Measurements from ENCODE around the gene SLC4A1AP.

SLC4A1AP gene

DNA sequence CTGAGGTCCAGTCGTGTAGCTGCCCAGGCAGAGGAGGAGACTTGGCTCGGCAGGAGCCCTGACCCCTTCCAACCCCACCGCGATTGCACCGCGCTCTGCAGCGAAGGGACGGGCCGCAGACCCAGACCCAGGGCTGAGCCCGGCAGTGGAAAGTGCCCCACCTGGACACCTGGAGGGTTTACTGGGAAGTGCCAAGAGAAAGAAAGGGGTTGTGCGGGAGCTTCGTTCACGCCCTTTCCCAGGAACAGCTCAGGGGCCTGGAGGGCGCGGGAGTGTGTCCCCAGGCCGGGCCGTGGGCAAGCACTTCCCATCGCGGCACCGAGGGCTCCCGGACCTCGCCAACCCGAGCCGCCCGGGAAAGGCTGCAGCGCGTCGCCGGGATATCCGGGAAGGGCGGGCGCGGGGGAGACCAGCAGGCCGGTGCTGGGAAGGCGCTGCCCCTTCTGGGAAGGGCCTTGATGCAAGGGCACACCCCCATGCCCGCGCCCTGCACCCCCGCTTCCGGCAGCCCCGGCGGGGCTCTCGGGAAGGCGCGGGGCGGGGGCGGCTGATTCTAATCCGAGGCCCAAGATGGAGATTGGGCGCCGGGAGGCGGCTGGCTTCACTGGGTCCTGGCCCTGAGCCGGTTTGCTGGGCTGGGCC is 71.7 kb downstream of the SLC4A1AP start:
- no peaks in the 10 kb centered on the region for H3K9me3 ChIP-seq (replicated peaks in 1 of 2; ENCODE audit: control insufficient read depth in 2 of 2, insufficient read depth in 1 of 2, low read depth in 1 of 2, low read length in 2 of 2)
- no peak overlapping the region for H2AK5ac ChIP-seq (ENCODE audit: low read depth, low read length)
- no peak overlapping the region for H2BK12ac ChIP-seq (ENCODE audit: low read length)
- peak overlapping the region; percentile 50 for H2BK120ac ChIP-seq (ENCODE audit: low read depth, low read length)
- H3K27ac ChIP-seq (replicated peaks; ENCODE audit: low read length): no peak overlapping the region
- peak overlapping the region; percentile 99 for H4K8ac ChIP-seq (ENCODE audit: low read depth, low read length)
- H3K4me1 ChIP-seq (ENCODE audit: control insufficient read depth in 2 of 2, insufficient read depth in 1 of 2, low read depth in 1 of 2, low read length in 2 of 2): peaks cover 4 to 9% of the 10 kb centered on the region in 2 donors
- peak overlapping the region; percentile 70 for H3K4me2 ChIP-seq (ENCODE audit: insufficient read depth, low read length, poor library complexity, severe bottlenecking)
- no CpG with 5 or more reads among the region's 51 CpGs for WGBS, 2 donors (ENCODE audit: extremely low coverage in 2 of 2, insufficient read length in 2 of 2, insufficient replicate concordance in 1 of 2)
- H3K4ac ChIP-seq (ENCODE audit: low read length): no peak overlapping the region
- H3K4me3 ChIP-seq (ENCODE audit: low read length in 2 of 2): peak overlapping the region in 1 of 2 donors; percentile 78
- H3K14ac ChIP-seq (ENCODE audit: low read length): peak overlapping the region; percentile 47
- H2AFZ ChIP-seq (ENCODE audit: low read length): peak overlapping the region; percentile 61
- H2BK15ac ChIP-seq (ENCODE audit: low read length): peak overlapping the region; percentile 96
- no peak for DNase-seq (ENCODE audit: low spot score)
- peaks cover 0 to 2% of the 10 kb centered on the region in 2 donors for H3K36me3 ChIP-seq (replicated peaks in 1 of 2; ENCODE audit: control insufficient read depth in 2 of 2, insufficient read depth in 2 of 2, low read length in 2 of 2)
- no peak overlapping the region for H4K91ac ChIP-seq (ENCODE audit: low read depth, low read length, poor library complexity)
- H3K18ac ChIP-seq (ENCODE audit: low read length): peak overlapping the region; percentile 97
- peak overlapping the region; percentile 81 for H3K23ac ChIP-seq (ENCODE audit: low read depth, low read length, poor library complexity)
- H3K27me3 ChIP-seq (ENCODE audit: control insufficient read depth in 3 of 3, insufficient read depth in 3 of 3, low read depth in 1 of 3, low read length in 3 of 3): peaks cover 0 to 29% (median 0%) of the 10 kb centered on the region in 3 experiments
- H2BK5ac ChIP-seq (ENCODE audit: low read length): no peak overlapping the region
- H3K79me1 ChIP-seq (ENCODE audit: low read depth, low read length): no peaks in the 10 kb centered on the region
- H3K9ac ChIP-seq (ENCODE audit: low read depth, low read length, poor library complexity): peak overlapping the region; percentile 86

DNA sequence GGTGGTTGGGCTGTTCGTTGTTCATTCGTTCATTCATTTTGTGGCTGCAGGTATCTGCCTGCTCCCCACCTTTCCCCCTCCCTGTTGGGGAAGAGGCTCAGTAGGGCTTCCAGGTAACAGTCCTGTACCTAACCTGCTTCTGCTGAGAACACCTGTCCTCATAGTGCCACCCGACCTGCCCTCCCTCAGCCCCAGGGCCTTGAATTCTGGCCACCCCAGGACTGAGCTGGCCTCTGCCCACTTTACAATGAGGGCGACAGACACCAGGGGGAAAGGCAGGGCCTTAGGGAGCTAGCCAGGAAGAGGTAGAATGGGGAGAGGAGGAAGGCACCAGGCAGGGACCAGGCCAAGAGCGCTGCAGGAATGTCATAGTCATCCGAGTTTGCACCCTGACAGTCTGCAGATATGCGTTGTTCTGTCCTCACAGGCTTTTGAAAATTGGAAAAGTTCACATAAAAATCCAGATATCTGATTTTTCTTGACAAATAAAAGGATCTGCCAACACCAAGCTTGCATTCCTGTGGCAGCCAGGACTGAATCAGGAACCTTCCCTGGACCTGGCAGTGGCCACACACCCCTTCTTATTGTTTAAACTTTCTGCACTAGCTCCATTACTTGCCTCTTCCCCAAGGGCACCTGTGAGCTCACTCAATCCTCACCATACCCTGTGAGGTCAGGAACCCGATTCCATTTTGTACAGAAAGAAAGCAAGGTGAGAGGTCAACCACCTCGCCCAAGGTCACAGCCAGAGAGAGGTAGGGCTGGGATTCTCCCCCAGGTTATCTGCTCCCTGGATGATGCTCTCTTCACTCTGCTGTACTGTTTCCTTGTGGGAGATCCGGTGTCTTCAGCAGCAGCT is 72.6 kb downstream of the SLC4A1AP start:
- no peak overlapping the region for H4K8ac ChIP-seq (ENCODE audit: low read depth, low read length)
- peak overlapping the region; percentile 97 for H3K18ac ChIP-seq (ENCODE audit: low read length)
- no peaks in the 10 kb centered on the region for H3K79me1 ChIP-seq (ENCODE audit: low read depth, low read length)
- no peak overlapping the region for H3K9ac ChIP-seq (ENCODE audit: low read depth, low read length, poor library complexity)
- peak overlapping the region; percentile 89 for H4K91ac ChIP-seq (ENCODE audit: low read depth, low read length, poor library complexity)
- peaks cover 4 to 9% of the 10 kb centered on the region in 2 donors for H3K4me1 ChIP-seq (ENCODE audit: control insufficient read depth in 2 of 2, insufficient read depth in 1 of 2, low read depth in 1 of 2, low read length in 2 of 2)
- H2BK120ac ChIP-seq (ENCODE audit: low read depth, low read length): no peak overlapping the region
- H2BK15ac ChIP-seq (ENCODE audit: low read length): peak overlapping the region; percentile 61
- peak overlapping the region; percentile 71 for H2AK5ac ChIP-seq (ENCODE audit: low read depth, low read length)
- H3K23ac ChIP-seq (ENCODE audit: low read depth, low read length, poor library complexity): peak overlapping the region; percentile 52
- peaks cover 0 to 29% (median 0%) of the 10 kb centered on the region in 3 experiments for H3K27me3 ChIP-seq (ENCODE audit: control insufficient read depth in 3 of 3, insufficient read depth in 3 of 3, low read depth in 1 of 3, low read length in 3 of 3)
- DNase-seq (ENCODE audit: low spot score): no peak
- no peaks in the 10 kb centered on the region for H3K9me3 ChIP-seq (replicated peaks in 1 of 2; ENCODE audit: control insufficient read depth in 2 of 2, insufficient read depth in 1 of 2, low read depth in 1 of 2, low read length in 2 of 2)
- H2BK5ac ChIP-seq (ENCODE audit: low read length): no peak overlapping the region
- peak overlapping the region in 1 of 2 donors; percentile 16 for H3K4me3 ChIP-seq (ENCODE audit: low read length in 2 of 2)
- no peak overlapping the region for H3K14ac ChIP-seq (ENCODE audit: low read length)
- no peak overlapping the region for H2AFZ ChIP-seq (ENCODE audit: low read length)
- peak overlapping the region; percentile 58 for H2BK12ac ChIP-seq (ENCODE audit: low read length)
- WGBS, 2 donors (ENCODE audit: extremely low coverage in 2 of 2, insufficient read length in 2 of 2, insufficient replicate concordance in 1 of 2): no CpG with 5 or more reads among the region's 10 CpGs
- H3K36me3 ChIP-seq (replicated peaks in 1 of 2; ENCODE audit: control insufficient read depth in 2 of 2, insufficient read depth in 2 of 2, low read length in 2 of 2): peaks cover 0 to 2% of the 10 kb centered on the region in 2 donors
- H3K4me2 ChIP-seq (ENCODE audit: insufficient read depth, low read length, poor library complexity, severe bottlenecking): no peak overlapping the region
- no peak overlapping the region for H3K27ac ChIP-seq (replicated peaks; ENCODE audit: low read length)
- peak overlapping the region; percentile 76 for H3K4ac ChIP-seq (ENCODE audit: low read length)

DNA sequence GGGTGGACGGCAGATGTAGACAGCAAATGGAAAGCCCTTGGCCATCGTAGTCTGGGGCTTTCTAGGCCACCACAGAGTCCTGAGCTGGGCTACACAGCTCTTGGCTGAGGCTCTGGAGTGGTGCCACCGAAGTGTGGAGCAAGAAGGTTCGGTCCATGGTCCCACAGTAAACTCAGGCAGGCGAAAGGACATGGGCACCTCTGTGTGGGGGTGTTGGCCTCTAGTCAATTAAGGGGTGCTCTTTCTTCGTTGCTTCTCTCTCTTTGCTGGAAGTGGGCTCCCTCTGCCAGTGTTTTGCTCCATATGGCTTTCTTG is 73.2 kb downstream of the SLC4A1AP start:
- Histone ChIP-seq H3K4ac (ENCODE audit: low read length) (no peak overlapping the region), H3K18ac (ENCODE audit: low read length) (no peak overlapping the region), H2BK12ac (ENCODE audit: low read length) (no peak overlapping the region), H2BK120ac (ENCODE audit: low read depth, low read length) (no peak overlapping the region), H3K4me3 (ENCODE audit: low read length in 2 of 2) (peak overlapping the region in 1 of 2 donors; percentile 16), H3K27me3 (ENCODE audit: control insufficient read depth in 3 of 3, insufficient read depth in 3 of 3, low read depth in 1 of 3, low read length in 3 of 3) (peaks cover 0 to 29% (median 0%) of the 10 kb centered on the region in 3 experiments), H3K36me3 (replicated peaks in 1 of 2; ENCODE audit: control insufficient read depth in 2 of 2, insufficient read depth in 2 of 2, low read length in 2 of 2) (peaks cover 0 to 2% of the 10 kb centered on the region in 2 donors), H2AFZ (ENCODE audit: low read length) (no peak overlapping the region), H2AK5ac (ENCODE audit: low read depth, low read length) (no peak overlapping the region), H3K4me1 (ENCODE audit: control insufficient read depth in 2 of 2, insufficient read depth in 1 of 2, low read depth in 1 of 2, low read length in 2 of 2) (peaks cover 4 to 9% of the 10 kb centered on the region in 2 donors), H3K4me2 (ENCODE audit: insufficient read depth, low read length, poor library complexity, severe bottlenecking) (no peak overlapping the region), H3K23ac (ENCODE audit: low read depth, low read length, poor library complexity) (no peak overlapping the region), H4K8ac (ENCODE audit: low read depth, low read length) (no peak overlapping the region), H3K79me1 (ENCODE audit: low read depth, low read length) (no peaks in the 10 kb centered on the region), H2BK15ac (ENCODE audit: low read length) (peak overlapping the region; percentile 61), H3K9me3 (replicated peaks in 1 of 2; ENCODE audit: control insufficient read depth in 2 of 2, insufficient read depth in 1 of 2, low read depth in 1 of 2, low read length in 2 of 2) (no peaks in the 10 kb centered on the region), H3K14ac (ENCODE audit: low read length) (no peak overlapping the region), H2BK5ac (ENCODE audit: low read length) (no peak overlapping the region), H3K27ac (replicated peaks; ENCODE audit: low read length) (no peak overlapping the region), H3K9ac (ENCODE audit: low read depth, low read length, poor library complexity) (no peak overlapping the region), H4K91ac (ENCODE audit: low read depth, low read length, poor library complexity) (no peak overlapping the region)
- WGBS, 2 donors (ENCODE audit: extremely low coverage in 2 of 2, insufficient read length in 2 of 2, insufficient replicate concordance in 1 of 2): no CpG with 5 or more reads among the region's 6 CpGs
- no peak for DNase-seq (ENCODE audit: low spot score)

All from neuronal stem cell (in vitro differentiated cells).